C4-2B (cell line): ENCODE data around the gene TRAPPC1.

Experiments
- ZFX ChIP-seq: fragments of 450-650 bp; IDR thresholded peaks from 2 replicates; pipeline ENCODE4 v1.6.1; 2017
- TF ChIP-seq, protein P1 (sequence below): fragments of 450-650 bp; conservative IDR thresholded peaks from 2 replicates; pipeline ENCODE4 v1.5.1; 2017; ENCODE audit warnings: mild to moderate bottlenecking

DNA sequence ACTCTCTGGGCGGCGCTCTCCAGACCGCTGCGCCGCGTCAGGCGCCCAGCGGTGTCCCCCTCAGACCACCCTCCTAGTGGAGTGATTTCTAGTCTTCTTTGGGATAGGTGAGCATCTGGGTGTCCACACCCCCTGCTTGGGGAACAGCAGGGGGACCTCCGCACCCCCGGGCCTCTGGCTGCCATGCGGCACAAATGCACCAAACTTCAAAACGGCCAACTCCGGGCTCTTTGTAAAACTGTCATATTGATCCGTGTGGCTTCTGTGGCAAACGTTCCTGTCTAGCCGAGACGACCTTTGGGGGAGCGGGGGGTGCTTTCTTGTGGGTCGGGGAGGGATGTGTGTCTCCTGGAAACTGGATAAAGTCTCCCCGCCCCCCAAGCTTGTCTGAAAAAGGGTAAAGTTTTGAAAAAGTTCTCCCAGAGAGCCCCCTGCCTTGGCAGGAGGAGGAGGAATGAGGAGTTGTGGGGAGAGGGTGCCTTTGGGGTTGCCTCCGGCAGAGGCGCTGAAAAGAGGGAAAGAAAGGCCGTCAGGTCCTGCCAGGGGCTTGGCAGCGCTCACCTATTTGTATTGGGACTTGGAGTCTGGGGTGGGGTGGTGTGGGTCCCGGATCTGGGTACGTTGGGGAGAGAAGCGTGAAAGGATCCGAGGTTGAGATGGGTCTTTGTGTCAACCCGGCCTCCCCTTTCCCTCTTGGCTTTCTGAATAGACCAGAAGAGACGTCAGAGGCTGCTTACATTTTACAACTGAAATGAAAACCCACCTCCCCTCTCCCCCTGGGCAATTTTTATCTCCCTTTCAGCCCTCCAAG lies 45.3 kb downstream of the TRAPPC1 start:
- TF ChIP-seq, protein P1, sequence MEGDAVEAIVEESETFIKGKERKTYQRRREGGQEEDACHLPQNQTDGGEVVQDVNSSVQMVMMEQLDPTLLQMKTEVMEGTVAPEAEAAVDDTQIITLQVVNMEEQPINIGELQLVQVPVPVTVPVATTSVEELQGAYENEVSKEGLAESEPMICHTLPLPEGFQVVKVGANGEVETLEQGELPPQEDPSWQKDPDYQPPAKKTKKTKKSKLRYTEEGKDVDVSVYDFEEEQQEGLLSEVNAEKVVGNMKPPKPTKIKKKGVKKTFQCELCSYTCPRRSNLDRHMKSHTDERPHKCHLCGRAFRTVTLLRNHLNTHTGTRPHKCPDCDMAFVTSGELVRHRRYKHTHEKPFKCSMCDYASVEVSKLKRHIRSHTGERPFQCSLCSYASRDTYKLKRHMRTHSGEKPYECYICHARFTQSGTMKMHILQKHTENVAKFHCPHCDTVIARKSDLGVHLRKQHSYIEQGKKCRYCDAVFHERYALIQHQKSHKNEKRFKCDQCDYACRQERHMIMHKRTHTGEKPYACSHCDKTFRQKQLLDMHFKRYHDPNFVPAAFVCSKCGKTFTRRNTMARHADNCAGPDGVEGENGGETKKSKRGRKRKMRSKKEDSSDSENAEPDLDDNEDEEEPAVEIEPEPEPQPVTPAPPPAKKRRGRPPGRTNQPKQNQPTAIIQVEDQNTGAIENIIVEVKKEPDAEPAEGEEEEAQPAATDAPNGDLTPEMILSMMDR = no peak
- TF ChIP-seq ZFX = no peak
